Smooth muscle cell (in vitro differentiated cells): ENCODE results near the gene GP1BB. TPM values are rescaled to one million over a fixed set of nuclear protein-coding genes. Genes with fewer than 3 reads are reported as not detected.

Experiments
- DNase-seq: peaks from one replicate; lab custom pipeline; 2025; ENCODE audit not compliant: unreplicated experiment; lab: John Stamatoyannopoulos, UW
- H2AFZ ChIP-seq: fragments of 200-600 bp; sonication (generic); 2 replicates; pipeline ENCODE4 v1.6.0; 2016; ENCODE audit warnings: antibody characterized with exemption, low read depth, mild to moderate bottlenecking
- H3F3A ChIP-seq: fragments of 200-600 bp; sonication (generic); 2 replicates; pipeline ENCODE4 v1.6.0; 2017; ENCODE audit warnings: antibody characterized with exemption, low read depth
- H3K27ac ChIP-seq: fragments of 200-600 bp; sonication (generic); 2 replicates; pipeline ENCODE4 v1.5.1; 2016; ENCODE audit warnings: low read depth, mild to moderate bottlenecking
- H3K27me3 ChIP-seq: fragments of 200-600 bp; sonication (generic); 2 replicates; pipeline ENCODE4 v1.6.1; 2016; ENCODE audit warnings: low read depth, mild to moderate bottlenecking
- H3K36me3 ChIP-seq: fragments of 200-600 bp; sonication (generic); 2 replicates; pipeline ENCODE4 v1.5.1; 2016; ENCODE audit warnings: low read depth
- H3K4me1 ChIP-seq: fragments of 200-600 bp; sonication (generic); 2 replicates; pipeline ENCODE4 v1.5.1; 2016; ENCODE audit warnings: low read depth
- H3K4me2 ChIP-seq: fragments of 200-600 bp; sonication (generic); 2 replicates; pipeline ENCODE4 v1.6.0; 2016; ENCODE audit warnings: mild to moderate bottlenecking
- H3K4me3 ChIP-seq: fragments of 200-600 bp; sonication (generic); 2 replicates; pipeline ENCODE4 v1.5.1; 2016; ENCODE audit warnings: mild to moderate bottlenecking
- H3K79me2 ChIP-seq: fragments of 200-600 bp; sonication (generic); 2 replicates; pipeline ENCODE4 v1.6.0; 2016; ENCODE audit warnings: low read depth, mild to moderate bottlenecking
- H3K9ac ChIP-seq: fragments of 200-600 bp; sonication (generic); 2 replicates; pipeline ENCODE4 v1.6.0; 2016; ENCODE audit warnings: low read depth
- H3K9me3 ChIP-seq: fragments of 200-600 bp; sonication (generic); replicated peaks from 2 replicates; pipeline ENCODE4 v1.5.1; 2016; ENCODE audit warnings: low read depth
- H4K20me1 ChIP-seq: fragments of 200-600 bp; sonication (generic); 2 replicates; pipeline ENCODE4 v1.6.0; 2016; ENCODE audit warnings: low read depth
- WGBS: methylation state at CpG from one replicate; pipeline ENCODE4 v1.1.7; 2016; ENCODE audit warnings: low lambda C conversion rate; 5-methylcytosine and 5-hydroxymethylcytosine counted together
- polyA plus RNA-seq: library from polyadenylated mRNA; unstranded; fragments of >200 nt; fragmentation: Nextera tagmentation; extraction: Ambion mirVana; gene quantifications from 2 replicates; pipeline ENCODE4 v1.2.1, GENCODE V29; 2016
- total RNA-seq: library from RNA; depleted of rRNA; stranded (reverse); fragments of >200 nt; gene quantifications from 2 replicates; pipeline ENCODE4 v1.2.3, GENCODE V29; 2014
- TF ChIP-seq, protein P1 (sequence below): fragments of 200-600 bp; sonication (generic); IDR thresholded peaks from 2 replicates; pipeline ENCODE4 v1.5.1; 2017; ENCODE audit warnings: borderline replicate concordance, mild to moderate bottlenecking, antibody characterized with exemption; ENCODE audit not compliant: insufficient read depth, poor library complexity, severe bottlenecking

The GP1BB gene
- total and polyA plus RNA-seq, 2 experiments from 2014 or later, result 0.94 to 9.7 TPM

DNA sequence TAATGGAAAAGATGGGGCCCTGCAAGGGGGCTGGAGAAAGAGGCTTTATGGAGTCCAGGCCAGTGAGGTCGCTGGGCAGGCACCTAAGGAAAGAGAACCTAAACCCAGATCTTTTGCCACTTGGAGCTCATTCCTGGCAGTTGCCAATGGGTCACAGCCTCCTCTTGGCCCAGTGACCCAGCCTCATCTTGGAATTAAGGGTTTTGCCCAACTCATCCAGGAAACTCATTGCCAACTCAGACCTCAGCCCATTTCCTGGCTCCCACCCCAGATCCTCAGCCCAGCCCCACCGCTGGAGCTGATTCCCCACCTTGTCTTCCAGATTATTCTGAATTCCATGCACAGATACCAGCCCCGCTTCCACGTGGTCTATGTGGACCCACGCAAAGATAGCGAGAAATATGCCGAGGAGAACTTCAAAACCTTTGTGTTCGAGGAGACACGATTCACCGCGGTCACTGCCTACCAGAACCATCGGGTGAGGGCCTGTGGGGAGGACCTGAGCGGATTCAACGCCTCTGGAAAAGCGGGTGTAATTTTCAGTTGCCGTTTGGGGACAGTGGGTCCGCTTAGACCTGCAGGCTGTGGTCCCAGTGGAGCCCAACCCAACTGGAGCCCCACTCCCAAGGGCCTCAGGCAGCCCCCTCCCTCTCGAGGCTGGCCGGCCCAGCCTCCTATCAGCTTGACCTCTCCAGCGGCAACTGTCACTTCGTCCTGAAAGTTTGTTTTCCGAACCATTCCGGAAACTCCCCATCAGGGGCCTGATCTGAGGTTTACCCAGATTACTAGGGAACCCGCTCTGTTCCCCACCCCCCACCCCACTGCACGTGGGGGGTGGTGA, 41.5 kb downstream of the GP1BB start:
- peaks cover 93% of the 10 kb centered on the region for H3K27me3 ChIP-seq
- H3K4me2 ChIP-seq, result peak overlapping the region; percentile 79
- H4K20me1 ChIP-seq, result no peaks in the 10 kb centered on the region
- no peaks in the 10 kb centered on the region for H3K79me2 ChIP-seq
- no peaks in the 10 kb centered on the region for H3K36me3 ChIP-seq
- TF ChIP-seq, protein P1, sequence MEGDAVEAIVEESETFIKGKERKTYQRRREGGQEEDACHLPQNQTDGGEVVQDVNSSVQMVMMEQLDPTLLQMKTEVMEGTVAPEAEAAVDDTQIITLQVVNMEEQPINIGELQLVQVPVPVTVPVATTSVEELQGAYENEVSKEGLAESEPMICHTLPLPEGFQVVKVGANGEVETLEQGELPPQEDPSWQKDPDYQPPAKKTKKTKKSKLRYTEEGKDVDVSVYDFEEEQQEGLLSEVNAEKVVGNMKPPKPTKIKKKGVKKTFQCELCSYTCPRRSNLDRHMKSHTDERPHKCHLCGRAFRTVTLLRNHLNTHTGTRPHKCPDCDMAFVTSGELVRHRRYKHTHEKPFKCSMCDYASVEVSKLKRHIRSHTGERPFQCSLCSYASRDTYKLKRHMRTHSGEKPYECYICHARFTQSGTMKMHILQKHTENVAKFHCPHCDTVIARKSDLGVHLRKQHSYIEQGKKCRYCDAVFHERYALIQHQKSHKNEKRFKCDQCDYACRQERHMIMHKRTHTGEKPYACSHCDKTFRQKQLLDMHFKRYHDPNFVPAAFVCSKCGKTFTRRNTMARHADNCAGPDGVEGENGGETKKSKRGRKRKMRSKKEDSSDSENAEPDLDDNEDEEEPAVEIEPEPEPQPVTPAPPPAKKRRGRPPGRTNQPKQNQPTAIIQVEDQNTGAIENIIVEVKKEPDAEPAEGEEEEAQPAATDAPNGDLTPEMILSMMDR, result no peak
- DNase-seq, result no peak
- peaks cover 6% of the 10 kb centered on the region for H3K4me1 ChIP-seq
- H3K27ac ChIP-seq, result no peak overlapping the region
- WGBS, result 24% methylated on average over 25 of the region's 25 CpGs
- no peaks in the 10 kb centered on the region for H3F3A ChIP-seq
- no peak overlapping the region for H3K4me3 ChIP-seq
- no peaks in the 10 kb centered on the region for H3K9me3 ChIP-seq
- no peak overlapping the region for H2AFZ ChIP-seq
- no peak overlapping the region for H3K9ac ChIP-seq

DNA sequence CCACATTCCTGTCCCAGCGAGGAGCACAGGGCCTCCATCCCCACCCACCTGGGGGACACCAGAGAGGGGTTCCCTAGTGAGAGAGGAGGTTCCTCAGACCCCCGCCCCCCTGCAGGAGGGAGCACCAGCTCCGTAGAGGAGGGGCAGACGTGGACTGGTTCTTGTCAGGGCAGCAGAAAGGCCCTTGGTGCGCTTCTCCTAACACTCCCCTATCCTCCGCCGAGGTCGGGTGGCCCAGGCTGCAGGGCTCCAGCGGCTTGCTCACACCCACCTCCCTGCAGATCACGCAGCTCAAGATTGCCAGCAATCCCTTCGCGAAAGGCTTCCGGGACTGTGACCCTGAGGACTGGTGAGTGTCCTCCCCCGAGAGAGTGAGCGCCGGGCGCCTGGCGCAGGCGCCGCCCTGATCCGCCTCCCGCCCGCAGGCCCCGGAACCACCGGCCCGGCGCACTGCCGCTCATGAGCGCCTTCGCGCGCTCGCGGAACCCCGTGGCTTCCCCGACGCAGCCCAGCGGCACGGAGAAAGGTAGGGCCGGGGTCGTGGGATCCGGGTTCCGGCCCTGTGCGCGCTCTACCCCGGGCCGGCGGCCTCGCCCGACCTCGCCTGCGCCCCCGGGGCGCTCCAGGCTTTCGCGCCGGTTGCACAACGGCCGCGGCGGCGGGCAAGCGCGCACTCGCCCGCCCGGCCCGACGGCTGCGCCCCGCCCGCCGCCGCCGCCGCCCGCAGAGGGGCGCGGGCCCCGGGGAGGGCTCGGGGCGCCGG, 42.3 kb downstream of the GP1BB start:
- Histone ChIP-seq H3K4me3 (peak overlapping the region; percentile 24), H4K20me1 (no peaks in the 10 kb centered on the region), H3K27me3 (peaks cover 96% of the 10 kb centered on the region), H3K27ac (no peak overlapping the region), H3K79me2 (no peaks in the 10 kb centered on the region), H3K4me2 (peak overlapping the region; percentile 79), H2AFZ (no peak overlapping the region), H3F3A (no peaks in the 10 kb centered on the region), H3K9me3 (no peaks in the 10 kb centered on the region), H3K4me1 (peaks cover 3% of the 10 kb centered on the region), H3K9ac (no peak overlapping the region), H3K36me3 (no peaks in the 10 kb centered on the region)
- 3% methylated on average over 67 of the region's 83 CpGs for WGBS
- TF ChIP-seq, protein P1, result no peak
- DNase-seq, result no peak

DNA sequence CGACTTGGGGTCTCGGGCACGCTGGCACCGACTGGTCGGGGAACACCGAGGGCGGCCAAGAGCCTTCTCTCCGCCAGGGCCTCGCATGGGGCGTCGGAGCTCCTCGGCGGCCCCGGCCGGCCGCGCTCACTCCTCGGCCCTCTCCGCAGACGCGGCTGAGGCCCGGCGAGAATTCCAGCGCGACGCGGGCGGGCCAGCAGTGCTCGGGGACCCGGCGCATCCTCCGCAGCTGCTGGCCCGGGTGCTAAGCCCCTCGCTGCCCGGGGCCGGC, 42.8 kb downstream of the GP1BB start:
- no peaks in the 10 kb centered on the region for H3K79me2 ChIP-seq
- H4K20me1 ChIP-seq, result no peaks in the 10 kb centered on the region
- no peak overlapping the region for H3K27ac ChIP-seq
- H3K4me3 ChIP-seq, result no peak overlapping the region
- peaks cover 3% of the 10 kb centered on the region for H3K4me1 ChIP-seq
- H3K36me3 ChIP-seq, result no peaks in the 10 kb centered on the region
- peak overlapping the region; percentile 62 for H3K4me2 ChIP-seq
- H3F3A ChIP-seq, result no peaks in the 10 kb centered on the region
- H3K9me3 ChIP-seq, result no peaks in the 10 kb centered on the region
- H3K9ac ChIP-seq, result no peak overlapping the region
- 3% methylated on average over 8 of the region's 36 CpGs for WGBS
- H2AFZ ChIP-seq, result no peak overlapping the region
- H3K27me3 ChIP-seq, result peaks cover 99% of the 10 kb centered on the region
- TF ChIP-seq, protein P1, result no peak
- DNase-seq, result no peak
